Ecto neural progenitor cell (in vitro differentiated cells): Measurements from ENCODE around the gene ALDH1A1.

Source experiments
- DNase-seq: peaks from one replicate; pipeline ENCODE4 v3.0.0-alpha.2; 2018; ENCODE audit warnings: low spot score

Gene ALDH1A1

GRCh38 chr9:72917892-72918509 is 34.9 kb downstream of the ALDH1A1 start:
- no peak for DNase-seq

- no peak for DNase-seq
These were observed 37.2 kb downstream of the ALDH1A1 start for GRCh38 chr9:72915659-72916058.

GRCh38 chr9:72914750-72915149 is 38.1 kb downstream of the ALDH1A1 start:
- DNase-seq = no peak

- DNase-seq = no peak
These were observed 39.4 kb downstream of the ALDH1A1 start for GRCh38 chr9:72913382-72914009.

- no peak for DNase-seq
These were observed 40.1 kb downstream of the ALDH1A1 start for GRCh38 chr9:72912476-72913381.

GRCh38 chr9:72911816-72912215 is 41.0 kb downstream of the ALDH1A1 start:
- DNase-seq = no peak

- no peak for DNase-seq
These were observed 41.5 kb downstream of the ALDH1A1 start for GRCh38 chr9:72911247-72911775.

- no peak for DNase-seq
These were observed 43.4 kb downstream of the ALDH1A1 start for GRCh38 chr9:72909428-72909827.

- no peak for DNase-seq
These were observed 45.4 kb downstream of the ALDH1A1 start for GRCh38 chr9:72907421-72907820.

- no peak for DNase-seq
These were observed 46.0 kb downstream of the ALDH1A1 start for GRCh38 chr9:72906810-72907209.

GRCh38 chr9:72905514-72906480 is 47.1 kb downstream of the ALDH1A1 start:
- no peak for DNase-seq

GRCh38 chr9:72904267-72905093 is 48.4 kb downstream of the ALDH1A1 start:
- DNase-seq = no peak

- no peak for DNase-seq
These were observed 49.8 kb downstream of the ALDH1A1 start for GRCh38 chr9:72903103-72903502.

- DNase-seq = no peak
These were observed 50.6 kb downstream of the ALDH1A1 start for GRCh38 chr9:72902268-72902667.

GRCh38 chr9:72899734-72900477 is 52.9 kb downstream of the ALDH1A1 start:
- no peak for DNase-seq

- no peak for DNase-seq
These were observed 53.8 kb downstream of the ALDH1A1 start for GRCh38 chr9:72898784-72899733.

GRCh38 chr9:72898360-72898759 is 54.5 kb downstream of the ALDH1A1 start:
- DNase-seq = no peak

GRCh38 chr9:72897069-72897649 is 55.7 kb downstream of the ALDH1A1 start:
- DNase-seq = no peak
